DMS 273 (cell line): ENCODE measurements around the gene ACSM5.
"Not testable (repeated sequence)": the region's sequence is repeated elsewhere in the genome, so short reads cannot be mapped to it uniquely, and the experiment has no call there.

Experiments
- DNase-seq: peaks from one replicate; lab custom pipeline; 2025; ENCODE audit not compliant: unreplicated experiment; lab: John Stamatoyannopoulos, UW

The ACSM5 gene

GRCh38 chr16:20397468-20398074 is 11.8 kb upstream of the ACSM5 start:
- DNase-seq: no peak

GRCh38 chr16:20398603-20399002 is 10.7 kb upstream of the ACSM5 start:
- no peak for DNase-seq

DNA sequence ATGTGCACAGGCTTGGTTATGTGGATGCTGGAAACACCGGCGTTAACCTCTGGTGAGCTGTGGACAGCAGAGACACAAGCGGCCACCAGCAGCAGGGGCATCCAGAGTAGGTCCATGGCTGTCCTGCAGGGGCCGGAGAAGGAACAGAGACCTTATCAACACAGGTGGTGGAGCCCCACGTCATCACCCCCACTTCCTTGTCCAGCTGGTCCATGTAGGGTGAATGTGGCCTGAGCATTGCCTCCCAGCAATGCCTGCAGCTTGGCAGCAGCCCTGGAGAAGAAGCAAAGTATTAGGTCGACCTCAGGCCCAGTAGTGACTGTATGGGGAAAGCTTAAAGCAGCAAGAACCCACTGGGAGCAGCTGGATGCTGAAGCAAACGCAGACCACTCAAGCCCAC is 10.1 kb upstream of the ACSM5 start:
- no peak for DNase-seq

DNA sequence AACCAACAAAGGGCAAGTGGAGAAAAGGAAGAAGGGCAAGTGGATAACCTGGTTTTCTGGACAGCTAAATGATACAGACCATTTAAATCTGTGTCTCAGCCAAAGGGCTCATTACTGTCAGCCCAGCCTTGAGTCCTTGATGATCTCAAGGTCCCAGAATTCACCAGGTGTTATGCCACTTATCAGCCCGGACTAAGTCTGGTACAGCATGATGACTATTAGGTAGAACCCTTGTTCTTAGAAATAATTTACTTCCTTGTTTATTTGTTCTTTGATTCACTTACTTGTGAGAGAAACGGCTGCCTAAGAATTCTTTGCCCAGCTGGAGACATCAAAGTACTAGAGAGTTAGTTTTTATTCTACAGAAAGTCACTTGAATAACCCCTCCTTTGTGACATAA is 8.3 kb upstream of the ACSM5 start:
- no peak for DNase-seq

DNA sequence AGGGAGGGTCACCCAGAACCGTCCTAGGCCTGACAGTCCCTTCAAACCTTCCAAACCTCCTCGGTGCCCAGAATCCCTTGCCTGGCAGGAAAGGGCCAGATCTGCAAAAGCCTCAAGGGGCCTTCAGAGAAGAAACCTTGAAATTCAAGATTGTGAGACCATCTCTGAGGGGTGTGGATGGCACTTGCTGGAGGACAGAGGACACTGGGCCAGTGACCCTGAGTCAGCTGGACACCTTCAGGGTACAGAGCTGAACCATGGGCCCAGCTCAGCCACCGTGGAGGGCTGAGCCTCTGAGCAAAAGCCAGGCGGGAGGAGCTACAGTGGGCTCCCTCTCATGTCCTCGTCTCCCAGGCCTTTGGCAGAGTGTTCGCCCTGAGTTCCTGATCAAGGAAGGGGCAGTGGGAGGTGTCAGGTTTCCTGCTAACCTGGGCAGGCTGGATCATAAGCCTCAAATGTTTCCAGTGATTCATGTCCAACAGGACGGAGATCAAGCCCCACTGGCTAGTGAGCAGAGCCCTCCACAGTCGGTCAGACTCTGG is 7.8 kb upstream of the ACSM5 start:
- no peak for DNase-seq

GRCh38 chr16:20402651-20403050 is 6.7 kb upstream of the ACSM5 start:
- no peak for DNase-seq

- no peak for DNase-seq
These were observed 4.7 kb upstream of the ACSM5 start, which contains the start of gene PDILT for GRCh38 chr16:20404637-20405036. PDILT (minus strand) TSS chr16:20404737; CDS start chr16:20399300, 5,437 bp downstream.

GRCh38 chr16:20410121-20410723 is 888 bp downstream of the ACSM5 start:
- DNase-seq: no peak

DNA sequence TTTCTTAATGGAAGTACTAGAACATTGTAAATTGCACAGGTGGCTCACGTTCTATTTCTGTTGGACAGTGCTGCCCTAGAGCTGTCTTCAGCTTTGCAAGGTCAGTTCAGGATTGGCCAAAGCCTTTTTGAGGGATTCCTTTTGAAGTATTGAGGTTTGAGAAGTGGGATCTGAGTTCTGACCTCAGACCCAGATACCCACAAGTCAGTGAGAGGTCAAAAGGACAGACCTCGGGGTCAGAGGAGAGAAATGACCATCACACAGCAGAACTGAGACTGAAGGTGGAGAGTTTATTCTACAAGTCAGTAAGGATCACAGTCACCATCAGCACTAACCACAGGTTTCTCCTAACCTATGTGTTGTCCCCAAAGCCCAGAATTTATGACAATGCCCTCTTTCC is 1.7 kb downstream of the ACSM5 start:
- no peak for DNase-seq

- no peak for DNase-seq
These were observed 6.2 kb downstream of the ACSM5 start for GRCh38 chr16:20415541-20415940.

DNA sequence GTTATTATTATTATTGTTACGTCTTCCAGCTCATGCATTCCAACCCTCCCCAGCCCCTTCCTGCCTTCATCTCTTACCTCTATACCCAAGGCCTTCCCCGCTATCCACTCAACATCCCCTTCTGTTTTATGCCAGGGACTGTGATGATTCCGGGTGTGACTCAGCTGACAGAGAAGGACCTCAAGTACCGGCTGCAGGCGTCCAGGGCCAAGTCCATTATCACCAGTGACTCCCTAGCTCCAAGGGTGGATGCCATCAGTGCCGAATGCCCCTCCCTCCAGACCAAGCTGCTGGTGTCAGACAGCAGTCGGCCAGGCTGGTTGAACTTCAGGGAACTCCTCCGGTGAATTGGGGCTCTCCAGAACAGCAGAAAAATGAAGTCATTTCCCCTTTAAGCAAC is 9.8 kb downstream of the ACSM5 start:
- not testable (repeated sequence) for DNase-seq

DNA sequence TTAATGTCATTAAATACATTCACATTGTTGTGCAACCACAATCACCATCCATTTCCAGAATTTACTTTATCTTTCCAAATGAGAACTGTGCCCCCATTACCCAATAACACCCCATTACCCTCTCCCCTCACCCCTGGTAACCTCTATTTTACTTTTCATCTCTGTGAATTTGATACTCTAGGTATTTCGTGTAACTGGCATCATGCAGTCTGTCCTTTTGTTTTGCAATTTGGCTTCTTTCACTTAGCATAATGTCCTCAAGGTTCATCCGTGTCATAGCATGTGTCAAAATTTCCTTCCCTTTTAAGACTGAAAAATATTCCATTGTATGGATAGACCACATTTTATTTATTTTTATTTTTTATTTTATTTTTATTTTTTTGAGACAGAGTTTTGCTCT is 12.4 kb downstream of the ACSM5 start:
- not testable (repeated sequence) for DNase-seq

DNA sequence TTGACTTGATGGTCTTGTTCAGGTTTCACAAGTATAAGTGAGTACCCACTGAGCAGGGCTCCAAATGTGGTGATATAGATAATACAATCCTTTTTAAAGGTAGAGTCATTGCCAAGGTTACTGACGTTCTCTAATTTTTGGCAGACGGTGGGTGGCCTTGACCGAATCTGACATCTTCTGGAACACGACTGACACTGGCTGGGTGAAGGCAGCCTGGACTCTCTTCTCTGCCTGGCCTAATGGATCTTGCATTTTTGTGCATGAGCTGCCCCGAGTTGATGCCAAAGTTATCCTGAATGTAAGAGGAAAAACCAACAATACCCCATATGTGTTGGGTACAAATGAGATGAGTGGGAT is 14.4 kb downstream of the ACSM5 start:
- DNase-seq: not testable (repeated sequence)

DNA sequence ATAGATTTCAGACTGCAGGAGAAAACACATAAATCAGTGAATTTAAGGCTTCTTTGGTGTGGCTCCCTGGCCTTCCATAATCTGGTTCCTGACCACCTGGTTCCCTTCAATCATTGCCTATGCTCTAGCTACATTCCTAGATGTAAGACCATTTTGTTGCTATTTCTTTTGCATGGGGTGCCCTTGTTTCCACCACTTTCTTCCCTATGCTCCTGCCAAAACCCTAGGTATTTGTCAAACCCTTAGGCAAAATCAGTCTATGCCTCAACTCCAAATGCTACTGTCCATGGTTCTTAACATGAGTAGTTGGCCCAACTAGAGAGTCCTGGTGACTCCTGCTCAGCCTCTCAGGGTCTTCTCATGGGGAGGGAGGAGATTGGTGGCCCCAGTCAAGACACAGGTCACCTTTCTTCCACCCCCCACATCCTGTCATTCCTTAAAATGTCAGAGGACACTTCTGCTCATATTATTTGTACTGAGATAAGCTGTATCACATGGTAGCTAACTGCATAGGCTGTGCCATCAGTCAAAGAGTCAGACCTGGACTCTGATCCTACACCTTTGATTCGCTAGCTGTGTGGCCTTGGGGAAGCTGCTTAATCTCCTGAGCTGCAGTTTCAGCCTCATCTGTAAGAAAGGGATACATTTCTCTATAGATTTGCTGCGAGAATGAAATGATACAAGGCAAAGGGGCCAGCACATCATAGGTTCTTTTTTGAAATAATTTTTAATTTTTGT is 15.0 kb downstream of the ACSM5 start:
- no peak for DNase-seq

DNA sequence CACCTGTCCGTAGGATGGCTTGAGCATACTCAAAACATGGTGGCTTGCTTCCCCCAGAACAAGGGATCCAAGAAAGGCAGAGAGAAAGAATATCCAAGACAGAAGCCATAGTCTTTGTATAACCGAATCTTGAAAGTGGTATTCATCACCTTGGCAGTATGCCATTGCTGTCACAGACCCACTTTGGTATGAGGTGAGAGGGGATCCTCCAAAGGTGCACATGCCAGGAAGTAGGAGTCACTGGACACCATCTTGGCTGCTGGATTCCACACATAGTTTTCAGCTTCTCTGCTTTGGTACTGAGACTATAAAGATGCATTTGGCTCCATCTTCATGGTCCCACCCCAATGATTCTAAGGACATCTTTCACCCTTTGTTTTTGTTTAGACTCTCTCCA is 18.1 kb downstream of the ACSM5 start:
- DNase-seq: not testable (repeated sequence)

DNA sequence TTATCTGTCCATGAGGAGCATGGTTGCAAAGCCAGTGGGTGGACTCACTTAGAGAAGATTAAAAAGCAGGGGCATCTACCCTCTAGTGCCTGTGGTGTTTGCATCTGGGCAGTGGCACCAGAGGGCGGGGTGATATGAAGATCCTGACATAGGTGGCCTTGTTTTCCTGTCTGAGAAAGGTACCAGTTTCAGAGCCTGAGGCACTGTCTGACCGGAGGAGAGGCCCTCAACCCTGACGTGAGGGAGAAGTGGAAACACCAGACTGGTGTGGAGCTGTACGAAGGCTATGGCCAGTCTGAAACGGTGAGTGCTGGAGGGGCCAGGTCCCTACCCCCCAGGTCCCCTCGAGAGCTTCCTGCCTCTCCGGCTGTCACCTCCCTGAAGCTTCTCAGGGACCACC is 20.2 kb downstream of the ACSM5 start:
- DNase-seq: not testable (repeated sequence)

GRCh38 chr16:20430480-20430879 is 21.1 kb downstream of the ACSM5 start:
- DNase-seq: not testable (repeated sequence)

- DNase-seq: no peak
These were observed 21.6 kb downstream of the ACSM5 start for GRCh38 chr16:20430948-20431347.

DNA sequence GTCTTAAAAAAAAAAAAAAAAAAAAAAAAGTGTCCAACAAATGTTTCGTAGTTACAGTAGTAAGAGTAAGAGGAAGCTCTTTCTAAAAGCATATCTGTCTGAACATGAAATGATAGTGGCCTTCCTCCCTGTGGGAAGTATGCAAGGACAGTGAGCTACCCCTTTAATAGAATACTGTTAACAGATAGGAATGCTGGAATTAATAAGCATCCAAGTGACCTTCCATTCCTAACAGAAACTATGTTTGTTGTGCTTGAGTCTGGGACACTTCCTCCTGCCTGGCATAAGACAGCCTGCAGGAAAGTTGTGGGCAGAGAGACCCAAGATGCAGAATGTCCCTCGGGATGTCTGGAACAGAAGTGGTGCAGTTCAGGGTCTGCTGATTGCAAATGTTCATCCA is 29.6 kb downstream of the ACSM5 start:
- DNase-seq: not testable (repeated sequence)

GRCh38 chr16:20439820-20440231 is 30.5 kb downstream of the ACSM5 start:
- DNase-seq: not testable (repeated sequence)

DNA sequence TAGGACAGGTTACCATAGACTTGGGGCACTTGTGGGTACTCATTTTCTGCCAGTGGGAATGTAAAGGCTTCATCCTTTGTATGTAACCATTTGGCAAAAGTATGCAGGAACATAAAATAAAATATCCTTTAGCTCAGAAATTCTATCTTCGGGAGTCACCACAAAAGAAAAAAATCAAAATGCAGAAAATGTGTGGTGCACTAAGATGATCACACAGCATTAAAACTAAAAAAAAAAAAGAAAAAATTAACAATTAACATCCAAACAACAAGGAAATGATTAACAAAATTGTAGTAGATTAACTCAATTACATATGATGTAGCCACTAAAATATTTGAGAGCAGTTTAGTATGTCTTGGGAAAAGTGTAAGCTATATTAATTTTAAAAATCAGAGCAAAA is 31.4 kb downstream of the ACSM5 start:
- not testable (repeated sequence) for DNase-seq

GRCh38 chr16:20441191-20441590 is 31.9 kb downstream of the ACSM5 start:
- DNase-seq: no peak
